ENCODE data around the gene SYNGR1.

GRCh38 chr22:39302431-39302960, 47.3 kb upstream of the SYNGR1 start:
- no peak for TF ChIP-seq EZH2 (IDR thresholded peaks at IDR 0.05; ENCODE audit: low read length, missing control alignments)
- no peak for TF ChIP-seq CTCF (conservative IDR thresholded peaks at IDR 0.05 in 1 of 2, IDR thresholded peaks at IDR 0.05 in 1 of 2; ENCODE audit: low read depth in 1 of 2, low read length in 2 of 2)
